Endodermal cell (in vitro differentiated cells): ENCODE data around the gene NEUROG3. TPM values are rescaled to one million over a fixed set of nuclear protein-coding genes. Genes with fewer than 3 reads are reported as not detected.
"Not testable (repeated sequence)": the region's sequence is repeated elsewhere in the genome, so short reads cannot be mapped to it uniquely, and the experiment has no call there.

ENCODE experiments used
- DNase-seq: peaks from one replicate; pipeline ENCODE4 v3.0.0-alpha.2; 2017
- H3K27ac ChIP-seq: 2 replicates; pipeline ENCODE4 v1.5.1; 2013; ENCODE audit warnings: mild to moderate bottlenecking, low read depth, low read length, moderate library complexity
- H3K27me3 ChIP-seq: 2 replicates; pipeline ENCODE4 v1.6.1; 2013; ENCODE audit warnings: mild to moderate bottlenecking, low read length, moderate library complexity; ENCODE audit not compliant: insufficient read depth, control insufficient read depth, poor library complexity, severe bottlenecking
- H3K36me3 ChIP-seq: 2 replicates; pipeline ENCODE4 v1.7.0; 2013; ENCODE audit warnings: mild to moderate bottlenecking, low read length, moderate library complexity; ENCODE audit not compliant: control insufficient read depth, insufficient read depth
- H3K4me1 ChIP-seq: one replicate; pipeline ENCODE4 v1.7.0; 2013; ENCODE audit warnings: low read length; ENCODE audit not compliant: control insufficient read depth, insufficient read depth
- H3K4me3 ChIP-seq: 2 replicates; pipeline ENCODE4 v1.5.1; 2013; ENCODE audit warnings: mild to moderate bottlenecking, low read length, moderate library complexity
- H3K9ac ChIP-seq: 2 replicates; pipeline ENCODE4 v1.6.1; 2013; ENCODE audit warnings: mild to moderate bottlenecking, low read length, moderate library complexity; ENCODE audit not compliant: poor library complexity, severe bottlenecking; ENCODE audit errors: extremely low read depth
- H3K9me3 ChIP-seq: 2 replicates; pipeline ENCODE4 v1.6.1; 2013; ENCODE audit warnings: mild to moderate bottlenecking, low read length, moderate library complexity; ENCODE audit not compliant: control insufficient read depth
- H3K27ac Mint-ChIP-seq: 2 replicates; pipeline ENCODE4 v1.8.0; 2020; ENCODE audit warnings: mixed read lengths
- H3K27me3 Mint-ChIP-seq: 2 replicates; pipeline ENCODE4 v1.8.0; 2021; ENCODE audit warnings: mild to moderate bottlenecking, mixed read lengths; ENCODE audit not compliant: insufficient read depth
- H3K36me3 Mint-ChIP-seq: 2 replicates; pipeline ENCODE4 v1.8.0; 2020; ENCODE audit warnings: low read depth, mixed read lengths
- H3K4me1 Mint-ChIP-seq: 2 replicates; pipeline ENCODE4 v1.8.0; 2020; ENCODE audit warnings: mixed read lengths
- H3K4me3 Mint-ChIP-seq: 2 replicates; pipeline ENCODE4 v1.8.0; 2020; ENCODE audit warnings: mild to moderate bottlenecking, moderate library complexity, mixed read lengths
- H3K9me3 Mint-ChIP-seq: 2 replicates; pipeline ENCODE4 v1.8.0; 2020; ENCODE audit warnings: mild to moderate bottlenecking, mixed read lengths
- CTCF ChIP-seq: fragments of 200-600 bp; sonication (generic); conservative IDR thresholded peaks from 2 replicates; pipeline ENCODE4 v1.5.0; 2021; ENCODE audit warnings: antibody characterized with exemption, mild to moderate bottlenecking
- WGBS, 2 experiments: methylation state at CpG; one replicate each; pipeline versions ENCODE4 v1.1.5 to v1.1.7; 2013; ENCODE audit warnings: missing lambda C conversion rate in 2 of 2, mixed read lengths in 1 of 2; ENCODE audit not compliant: insufficient coverage in 1 of 2, insufficient read length in 1 of 2; 5-methylcytosine and 5-hydroxymethylcytosine counted together
- total RNA-seq, 2 donors: library from RNA; stranded (reverse); fragmentation: NEBNext Ultra II Directional in 1 of 2; extraction: Animal tissue kit (Norgen Biotek cat#: 25700) in 1 of 2; gene quantifications; 2 replicates in 1 of 2; 3 replicates in 1 of 2; pipeline ENCODE4 v1.2.1, GENCODE V29; 2021

The NEUROG3 gene
- total RNA-seq, 2 donors from 2014 or later = not detected

GRCh38 chr10:69538461-69538860, 34.8 kb downstream of the NEUROG3 start:
- no peaks in the 10 kb centered on the region for H3K27me3 ChIP-seq
- peaks cover 52% of the 10 kb centered on the region for H3K27me3 Mint-ChIP-seq

GRCh38 chr10:69537449-69537848, 35.8 kb downstream of the NEUROG3 start:
- peaks cover 41% of the 10 kb centered on the region for H3K9me3 Mint-ChIP-seq
- Histone ChIP-seq H3K36me3 (no peaks in the 10 kb centered on the region), H3K9me3 (peaks cover 16% of the 10 kb centered on the region), H3K4me3 (no peak overlapping the region), H3K4me1 (no peaks in the 10 kb centered on the region), H3K27ac (no peak overlapping the region), H3K27me3 (peaks cover 5% of the 10 kb centered on the region), H3K9ac (no peak overlapping the region)
- TF ChIP-seq CTCF = no peak
- DNase-seq = no peak
- H3K4me3 Mint-ChIP-seq = no peak overlapping the region
- H3K27ac Mint-ChIP-seq = no peak overlapping the region
- no peaks in the 10 kb centered on the region for H3K36me3 Mint-ChIP-seq
- WGBS, 2 experiments = 90% methylated on average over 6 of the region's 6 CpGs
- H3K27me3 Mint-ChIP-seq = peaks cover 53% of the 10 kb centered on the region
- H3K4me1 Mint-ChIP-seq = no peaks in the 10 kb centered on the region

More at GRCh38 chr10:69538461-69538860, 34.8 kb downstream of the NEUROG3 start:
- no peaks in the 10 kb centered on the region for H3K36me3 Mint-ChIP-seq
- no peak overlapping the region for H3K27ac Mint-ChIP-seq
- Histone ChIP-seq H3K27ac (no peak overlapping the region), H3K9ac (no peak overlapping the region), H3K4me3 (no peak overlapping the region), H3K36me3 (no peaks in the 10 kb centered on the region), H3K4me1 (no peaks in the 10 kb centered on the region), H3K9me3 (peaks cover 16% of the 10 kb centered on the region)
- 81 to 82% methylated on average over 1 to 3 of the region's 3 CpGs for WGBS, 2 experiments
- TF ChIP-seq CTCF = no peak
- no peak overlapping the region for H3K4me3 Mint-ChIP-seq
- H3K9me3 Mint-ChIP-seq = peaks cover 46% of the 10 kb centered on the region
- H3K4me1 Mint-ChIP-seq = no peaks in the 10 kb centered on the region
- no peak for DNase-seq

- not testable (repeated sequence) for H3K27ac Mint-ChIP-seq, H3K4me1 Mint-ChIP-seq, DNase-seq, H3K4me3 ChIP-seq, H3K4me3 Mint-ChIP-seq, H3K27me3 ChIP-seq, H3K36me3 ChIP-seq, H3K36me3 Mint-ChIP-seq, H3K9ac ChIP-seq, H3K27ac ChIP-seq, H3K4me1 ChIP-seq
- 87 to 94% methylated on average over 9 to 11 of the region's 11 CpGs for WGBS, 2 experiments
- peaks cover 58% of the 10 kb centered on the region for H3K27me3 Mint-ChIP-seq
- peaks cover 12% of the 10 kb centered on the region for H3K9me3 ChIP-seq
- H3K9me3 Mint-ChIP-seq = peaks cover 33% of the 10 kb centered on the region
These were observed 36.7 kb downstream of the NEUROG3 start for GRCh38 chr10:69536521-69536920.

GRCh38 chr10:69533658-69534057, 39.6 kb downstream of the NEUROG3 start:
- H3K4me1 ChIP-seq = no peaks in the 10 kb centered on the region
- Mint-ChIP-seq H3K27ac (no peak overlapping the region), H3K9me3 (peaks cover 6% of the 10 kb centered on the region), H3K36me3 (no peaks in the 10 kb centered on the region), H3K4me3 (no peak overlapping the region), H3K27me3 (peaks cover 49% of the 10 kb centered on the region), H3K4me1 (no peaks in the 10 kb centered on the region)
- 78 to 88% methylated on average over 3 of the region's 3 CpGs for WGBS, 2 experiments
- H3K9ac ChIP-seq = no peak overlapping the region
- no peak for TF ChIP-seq CTCF
- DNase-seq = no peak
- no peak overlapping the region for H3K4me3 ChIP-seq
- no peaks in the 10 kb centered on the region for H3K36me3 ChIP-seq
- no peaks in the 10 kb centered on the region for H3K9me3 ChIP-seq
- H3K27ac ChIP-seq = no peak overlapping the region
- H3K27me3 ChIP-seq = peaks cover 5% of the 10 kb centered on the region
